ENCODE measurements around the gene CDX2.

CDX2 gene

DNA sequence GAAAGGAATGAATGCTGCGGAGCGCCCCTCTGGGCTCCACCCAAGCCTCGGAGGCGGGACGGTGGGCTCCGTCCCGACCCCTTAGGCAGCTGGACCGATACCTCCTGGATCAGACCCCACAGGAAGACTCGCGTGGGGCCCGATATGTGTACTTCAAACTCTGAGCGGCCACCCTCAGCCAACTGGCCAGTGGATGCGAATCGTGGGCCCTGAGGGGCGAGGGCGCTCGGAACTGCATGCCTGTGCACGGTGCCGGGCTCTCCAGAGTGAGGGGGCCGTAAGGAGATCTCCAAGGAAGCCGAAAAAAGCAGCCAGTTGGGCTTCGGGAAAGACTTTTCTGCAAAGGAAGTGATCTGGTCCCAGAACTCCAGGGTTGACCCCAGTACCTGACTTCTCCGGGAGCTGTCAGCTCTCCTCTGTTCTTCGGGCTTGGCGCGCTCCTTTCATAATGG lies 40.7 kb downstream of the CDX2 start:
- no peak for DNase-seq

DNA sequence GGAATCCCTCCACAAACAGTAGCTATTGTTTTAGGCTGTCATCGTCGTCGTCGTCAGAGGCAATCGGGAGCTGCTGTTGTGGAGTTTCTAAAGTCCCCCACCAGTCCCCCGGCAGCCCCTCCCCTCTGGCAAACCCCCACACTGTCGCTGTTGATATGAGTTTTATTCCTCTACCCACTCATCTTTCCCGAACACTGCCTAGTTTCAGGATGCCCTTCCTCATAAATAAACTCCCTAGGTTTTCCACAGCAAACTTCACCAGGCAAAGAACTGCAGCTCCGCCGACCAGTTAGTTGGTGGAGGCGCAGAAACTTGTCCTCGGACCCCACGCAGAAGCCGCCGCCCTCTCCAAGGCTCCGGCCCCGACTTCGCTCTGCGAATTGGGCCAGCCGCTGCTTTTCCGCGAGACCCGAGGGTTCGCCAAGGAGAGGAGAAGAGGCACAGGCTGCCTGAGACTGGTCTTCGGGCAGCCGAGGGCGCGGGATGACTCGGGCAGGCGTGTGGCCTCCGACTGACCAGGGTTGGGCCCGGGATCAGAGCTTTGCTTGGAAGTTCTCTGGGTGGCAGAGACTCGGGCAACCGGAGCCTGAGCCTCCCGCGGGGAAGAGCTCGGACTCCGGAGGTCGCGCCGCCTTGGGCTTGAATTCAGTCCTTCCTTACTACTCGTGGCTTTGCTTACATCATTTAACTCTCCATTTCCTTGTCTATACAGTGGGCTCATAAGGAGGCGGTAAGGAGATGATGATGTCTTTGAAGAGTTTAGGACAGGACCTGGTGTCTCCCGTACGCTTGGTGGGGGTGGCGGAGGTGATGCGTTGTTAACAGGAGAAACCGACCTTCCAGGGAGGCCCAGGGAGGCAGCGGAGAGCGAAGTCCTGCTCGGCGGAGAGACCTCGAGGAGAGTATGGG lies 41.4 kb downstream of the CDX2 start:
- DNase-seq, result no peak

DNA sequence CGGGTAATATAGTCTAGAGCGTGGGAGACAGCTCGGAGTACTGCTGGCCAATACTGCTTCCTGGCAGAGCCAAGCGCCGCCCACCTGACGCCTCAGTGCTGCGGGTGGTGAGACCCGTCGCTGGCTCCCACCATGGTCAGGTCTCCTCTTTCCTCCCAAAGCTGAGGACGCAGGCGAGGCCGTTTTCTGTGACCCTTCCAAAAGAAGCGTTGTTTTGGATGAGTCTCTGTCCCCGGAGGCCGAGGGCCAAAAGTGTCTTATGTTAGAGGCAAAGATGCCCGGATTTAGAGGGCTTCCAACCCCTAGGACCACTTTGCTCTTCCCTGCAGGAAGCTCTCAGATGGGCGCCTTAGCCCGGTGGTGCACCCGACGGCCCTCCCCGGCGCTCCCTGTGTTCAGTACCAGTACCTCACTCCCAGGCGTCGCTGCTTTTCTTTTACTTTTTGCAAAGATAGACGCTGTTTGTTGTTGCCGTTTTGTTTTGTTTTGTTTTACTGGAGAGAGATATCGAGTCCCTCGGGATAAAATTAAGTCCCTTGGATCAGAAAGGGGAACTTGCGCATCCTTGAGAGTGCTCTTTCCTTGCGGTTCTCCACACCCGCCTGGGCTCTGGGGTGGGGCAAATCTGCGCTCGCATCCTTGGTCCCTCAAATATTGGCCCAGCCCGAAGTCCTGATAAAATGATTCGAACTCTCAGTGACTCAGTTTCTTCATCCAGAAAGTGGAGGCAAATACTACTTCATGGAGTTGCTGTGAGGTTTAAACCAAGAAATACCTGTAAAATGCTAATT lies 42.3 kb downstream of the CDX2 start:
- no peak for DNase-seq

DNA sequence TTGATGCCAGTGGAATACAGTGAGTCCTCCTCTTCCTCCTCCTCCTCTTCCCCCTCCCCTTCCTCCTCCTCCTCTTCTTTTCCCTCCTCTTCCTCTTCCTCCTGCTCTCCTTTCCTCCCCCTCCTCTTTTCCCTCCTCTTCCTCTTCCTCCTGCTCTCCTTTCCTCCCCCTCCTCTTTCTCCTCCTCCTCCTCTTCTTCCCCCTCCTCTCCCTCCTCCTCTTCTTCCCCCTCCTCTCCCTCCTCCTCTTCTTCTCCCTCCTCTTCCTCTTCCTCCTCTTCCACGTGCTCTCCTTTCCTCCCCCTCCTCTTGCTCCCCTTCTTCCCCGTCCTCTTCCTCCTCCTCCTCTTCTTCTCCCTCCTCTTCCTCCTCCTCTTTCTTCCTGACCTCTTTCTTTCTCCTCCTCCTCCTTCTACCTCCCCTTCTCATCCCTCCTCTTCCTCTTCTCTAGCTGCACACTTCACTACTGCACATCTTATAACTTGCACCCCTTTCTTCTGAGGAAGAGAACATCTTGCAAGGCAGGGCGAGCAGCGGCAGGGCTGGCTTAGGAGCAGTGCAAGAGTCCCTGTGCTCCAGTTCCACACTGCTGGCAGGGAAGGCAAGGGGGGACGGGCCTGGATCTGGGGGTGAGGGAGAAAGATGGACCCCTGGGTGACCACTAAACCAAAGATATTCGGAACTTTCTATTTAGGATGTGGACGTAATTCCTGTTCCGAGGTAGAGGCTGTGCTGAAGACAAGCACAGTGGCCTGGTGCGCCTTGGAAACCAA lies 43.7 kb downstream of the CDX2 start:
- no peak for DNase-seq

DNA sequence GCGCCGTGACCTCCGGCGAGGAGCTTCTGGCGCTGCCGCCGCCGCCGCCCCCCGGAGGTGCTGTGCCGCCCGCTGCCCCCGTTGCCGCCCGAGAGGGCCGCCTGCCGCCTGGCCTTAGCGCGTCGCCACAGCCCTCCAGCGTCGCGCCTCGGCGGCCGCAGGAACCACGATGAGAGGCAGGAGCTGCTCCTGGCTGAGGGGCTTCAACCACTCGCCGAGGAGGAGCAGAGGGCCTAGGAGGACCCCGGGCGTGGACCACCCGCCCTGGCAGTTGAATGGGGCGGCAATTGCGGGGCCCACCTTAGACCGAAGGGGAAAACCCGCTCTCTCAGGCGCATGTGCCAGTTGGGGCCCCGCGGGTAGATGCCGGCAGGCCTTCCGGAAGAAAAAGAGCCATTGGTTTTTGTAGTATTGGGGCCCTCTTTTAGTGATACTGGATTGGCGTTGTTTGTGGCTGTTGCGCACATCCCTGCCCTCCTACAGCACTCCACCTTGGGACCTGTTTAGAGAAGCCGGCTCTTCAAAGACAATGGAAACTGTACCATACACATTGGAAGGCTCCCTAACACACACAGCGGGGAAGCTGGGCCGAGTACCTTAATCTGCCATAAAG lies 44.5 kb downstream of the CDX2 start:
- no peak for DNase-seq

DNA sequence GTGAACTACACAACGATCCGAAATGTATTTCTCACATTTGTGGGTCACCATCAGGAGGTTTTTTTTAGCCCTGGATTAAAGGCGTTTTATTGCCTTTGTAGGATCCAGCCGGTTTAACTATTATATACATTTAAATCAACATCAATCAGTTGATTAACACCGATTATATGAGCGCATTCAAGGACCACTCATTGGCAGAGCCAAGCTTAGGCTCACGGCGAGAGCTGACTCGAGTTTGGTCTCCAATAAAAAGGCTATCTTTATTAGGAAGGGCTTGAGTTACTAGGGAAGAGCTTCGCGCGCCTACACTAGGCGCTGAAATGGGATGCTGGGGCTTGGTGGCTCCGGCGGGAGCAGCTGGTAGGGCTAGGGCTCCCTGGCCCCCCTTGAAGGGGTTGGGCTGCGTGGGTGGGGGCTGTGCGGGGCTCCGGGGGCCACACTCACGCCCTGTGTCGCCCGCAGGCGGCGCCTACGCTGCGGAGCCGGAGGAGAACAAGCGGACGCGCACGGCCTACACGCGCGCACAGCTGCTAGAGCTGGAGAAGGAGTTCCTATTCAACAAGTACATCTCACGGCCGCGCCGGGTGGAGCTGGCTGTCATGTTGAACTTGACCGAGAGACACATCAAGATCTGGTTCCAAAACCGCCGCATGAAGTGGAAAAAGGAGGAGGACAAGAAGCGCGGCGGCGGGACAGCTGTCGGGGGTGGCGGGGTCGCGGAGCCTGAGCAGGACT lies 45.2 kb downstream of the CDX2 start:
- no peak for DNase-seq

DNA sequence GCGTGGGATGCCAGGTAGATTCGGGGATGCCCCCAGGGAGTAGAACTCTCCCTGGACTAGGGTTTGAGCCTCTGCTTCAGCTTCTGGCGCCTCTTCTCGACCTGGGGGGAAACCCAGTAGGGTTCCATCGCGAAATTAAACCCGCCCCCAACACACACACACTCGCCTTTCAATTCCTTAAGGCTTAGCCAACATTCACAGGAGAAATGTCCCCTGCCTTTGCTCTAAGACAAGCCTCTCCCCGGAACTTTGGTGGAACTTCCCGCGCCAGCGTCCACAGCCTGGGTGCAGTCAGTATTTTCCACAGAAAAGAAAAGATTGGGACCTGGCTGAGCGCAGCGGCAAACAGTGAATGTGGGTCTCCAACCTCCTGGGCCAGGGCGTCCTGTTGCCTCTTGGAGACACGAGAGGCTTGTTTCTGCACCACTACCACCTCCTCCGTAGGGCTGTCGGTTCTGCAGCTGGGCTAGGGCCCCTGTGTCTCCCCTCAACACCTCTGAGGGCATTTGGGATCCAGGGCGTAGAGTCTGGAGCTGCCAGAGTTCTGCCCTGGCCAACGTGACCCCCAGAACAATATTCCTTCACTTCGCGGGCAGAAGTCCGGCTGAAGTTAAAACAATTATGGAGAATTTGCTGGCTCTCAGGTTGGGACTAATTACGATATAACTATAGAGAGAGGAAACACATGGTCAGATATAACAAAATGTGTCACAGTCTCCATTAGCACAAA lies 46.1 kb downstream of the CDX2 start:
- no peak for DNase-seq

DNA sequence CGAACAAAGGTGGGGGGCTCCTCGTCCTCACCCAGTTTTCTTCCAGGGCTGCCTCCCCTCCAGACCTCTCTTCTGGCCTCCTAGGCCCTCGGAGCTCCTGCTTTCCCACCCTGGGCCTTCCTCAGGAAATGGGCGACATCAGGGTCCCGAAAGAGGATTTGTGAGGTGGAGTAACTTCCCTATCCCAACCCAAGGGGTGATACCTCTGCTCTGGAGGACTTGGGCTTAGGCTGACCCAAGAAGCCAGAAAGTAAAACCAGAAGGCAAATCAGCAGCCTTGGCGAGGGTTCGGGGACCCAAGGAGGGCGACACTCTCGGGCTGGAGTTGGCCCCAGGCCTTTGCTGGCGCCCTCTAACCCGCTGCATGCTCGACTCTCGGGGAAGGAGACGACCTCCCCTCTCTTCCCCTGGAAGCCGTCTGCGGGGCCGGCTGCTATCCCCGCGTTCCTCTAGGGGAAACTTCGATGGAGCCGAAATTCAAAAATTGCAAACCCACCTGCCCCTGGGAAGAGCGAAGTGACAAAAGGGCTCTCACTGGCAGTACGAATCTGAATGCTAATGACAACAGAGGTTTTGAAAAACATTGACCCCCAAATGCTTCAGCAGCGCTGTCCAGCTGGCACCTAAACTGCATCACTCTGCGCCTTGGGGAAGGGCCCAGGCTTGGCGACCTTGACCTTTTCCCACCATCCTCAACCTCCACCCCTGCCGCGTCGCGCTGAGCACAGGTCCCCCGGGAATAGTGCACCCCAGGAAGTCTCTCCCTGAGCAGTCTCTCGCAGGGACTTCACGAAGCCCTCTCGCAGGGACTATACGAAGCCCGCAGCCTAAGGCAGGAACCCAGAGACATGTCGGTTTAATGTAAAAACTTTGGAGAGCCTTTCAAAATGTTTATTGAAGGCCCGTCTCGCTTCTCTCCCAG lies 46.9 kb downstream of the CDX2 start:
- no peak for DNase-seq

DNA sequence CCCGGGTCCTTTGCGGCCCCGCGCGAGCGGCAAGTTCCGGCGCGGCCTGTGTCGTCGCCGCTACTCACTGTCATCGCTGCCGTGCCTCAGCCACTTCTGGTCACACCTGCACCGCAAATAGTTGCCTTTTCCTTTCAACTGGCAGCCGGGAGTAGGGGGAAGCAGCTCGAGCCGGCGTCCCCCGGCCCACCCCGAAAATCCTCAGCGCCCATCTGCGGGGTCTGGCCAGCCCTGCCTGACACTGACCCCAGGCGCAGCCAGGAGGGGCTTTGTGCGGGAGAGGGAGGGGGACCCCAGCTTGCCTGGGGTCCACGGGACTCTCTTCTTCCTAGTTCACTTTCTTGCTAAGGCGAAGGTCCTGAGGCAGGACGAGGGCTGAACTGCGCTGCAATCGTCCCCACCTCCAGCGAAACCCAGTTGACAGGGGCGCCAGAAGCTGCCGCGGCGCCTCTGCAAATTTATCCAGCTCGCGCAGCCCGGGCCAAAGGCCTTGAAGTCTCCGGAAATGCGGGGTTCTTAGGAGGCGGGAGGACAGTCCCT lies 47.6 kb downstream of the CDX2 start:
- no peak for DNase-seq

DNA sequence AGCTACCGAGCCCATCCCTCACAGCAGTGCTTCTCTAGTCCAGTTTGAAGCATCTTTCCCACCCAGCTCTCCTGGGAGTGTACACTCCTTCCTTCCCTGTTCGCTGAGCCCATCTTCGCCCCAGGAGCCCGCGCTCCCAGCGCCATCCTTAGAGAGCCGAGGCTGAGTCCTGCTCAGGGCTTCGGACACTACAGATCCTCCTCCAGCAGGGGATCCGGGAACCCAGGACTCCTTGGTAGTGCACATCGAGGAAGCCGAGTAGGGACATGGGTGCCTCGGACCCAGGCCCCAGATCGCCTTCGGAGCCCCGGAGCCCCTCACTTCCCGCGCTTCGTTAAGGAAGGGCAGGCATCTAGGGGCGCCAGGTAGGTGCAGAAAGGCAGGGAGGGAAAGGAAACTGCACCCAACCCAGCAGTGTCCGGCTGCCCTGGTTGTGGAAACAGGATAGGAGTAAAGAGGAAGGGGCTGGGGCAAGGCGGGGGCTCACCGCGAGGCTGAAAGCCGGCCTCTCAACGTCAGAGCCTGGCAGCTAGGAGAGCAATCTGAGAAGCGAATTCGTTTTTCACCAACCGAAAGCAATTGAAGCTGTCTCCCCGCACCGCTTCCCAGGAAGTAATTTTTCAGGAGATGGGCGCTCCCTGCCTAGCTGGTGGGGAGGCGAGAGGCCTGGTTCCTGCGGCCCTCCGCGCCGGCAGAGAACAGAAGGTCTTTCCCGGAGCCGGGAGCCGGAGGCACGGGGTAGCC lies 48.3 kb downstream of the CDX2 start:
- no peak for DNase-seq

DNA sequence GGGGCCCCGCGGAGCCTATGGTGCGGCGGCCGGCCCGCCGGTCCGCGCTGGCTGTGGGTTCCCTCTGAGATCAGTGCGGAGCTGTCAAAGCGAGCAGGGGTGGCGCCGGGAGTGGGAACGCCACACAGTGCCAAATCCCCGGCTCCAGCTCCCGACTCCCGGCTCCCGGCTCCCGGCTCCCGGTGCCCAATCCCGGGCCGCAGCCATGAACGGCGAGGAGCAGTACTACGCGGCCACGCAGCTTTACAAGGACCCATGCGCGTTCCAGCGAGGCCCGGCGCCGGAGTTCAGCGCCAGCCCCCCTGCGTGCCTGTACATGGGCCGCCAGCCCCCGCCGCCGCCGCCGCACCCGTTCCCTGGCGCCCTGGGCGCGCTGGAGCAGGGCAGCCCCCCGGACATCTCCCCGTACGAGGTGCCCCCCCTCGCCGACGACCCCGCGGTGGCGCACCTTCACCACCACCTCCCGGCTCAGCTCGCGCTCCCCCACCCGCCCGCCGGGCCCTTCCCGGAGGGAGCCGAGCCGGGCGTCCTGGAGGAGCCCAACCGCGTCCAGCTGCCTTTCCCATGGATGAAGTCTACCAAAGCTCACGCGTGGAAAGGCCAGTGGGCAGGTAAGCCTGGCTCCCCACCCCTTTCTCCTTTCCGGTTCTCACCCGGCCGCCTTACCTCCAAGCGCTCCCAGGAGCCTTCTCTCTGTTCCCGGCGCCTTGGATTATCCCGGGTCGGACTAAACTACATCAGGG lies 49.0 kb downstream of the CDX2 start, which contains the start of gene PDX1:
TSS of gene PDX1 (plus strand) at position 67 of the 743 bp plus-strand sequence. CDS start at position 206, 139 bp downstream.
- no peak for DNase-seq

DNA sequence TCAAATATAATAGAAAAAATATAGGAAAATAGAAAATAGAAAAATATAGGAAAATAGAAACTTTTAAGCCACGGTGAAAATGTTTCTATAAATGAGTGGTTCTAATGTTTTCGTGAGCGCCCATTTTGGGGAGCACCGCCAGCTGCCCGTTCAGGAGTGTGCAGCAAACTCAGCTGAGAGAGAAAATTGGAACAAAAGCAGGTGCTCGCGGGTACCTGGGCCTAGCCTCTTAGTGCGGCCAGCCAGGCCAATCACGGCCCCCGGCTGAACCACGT lies 49.5 kb downstream of the CDX2 start:
- no peak for DNase-seq

DNA sequence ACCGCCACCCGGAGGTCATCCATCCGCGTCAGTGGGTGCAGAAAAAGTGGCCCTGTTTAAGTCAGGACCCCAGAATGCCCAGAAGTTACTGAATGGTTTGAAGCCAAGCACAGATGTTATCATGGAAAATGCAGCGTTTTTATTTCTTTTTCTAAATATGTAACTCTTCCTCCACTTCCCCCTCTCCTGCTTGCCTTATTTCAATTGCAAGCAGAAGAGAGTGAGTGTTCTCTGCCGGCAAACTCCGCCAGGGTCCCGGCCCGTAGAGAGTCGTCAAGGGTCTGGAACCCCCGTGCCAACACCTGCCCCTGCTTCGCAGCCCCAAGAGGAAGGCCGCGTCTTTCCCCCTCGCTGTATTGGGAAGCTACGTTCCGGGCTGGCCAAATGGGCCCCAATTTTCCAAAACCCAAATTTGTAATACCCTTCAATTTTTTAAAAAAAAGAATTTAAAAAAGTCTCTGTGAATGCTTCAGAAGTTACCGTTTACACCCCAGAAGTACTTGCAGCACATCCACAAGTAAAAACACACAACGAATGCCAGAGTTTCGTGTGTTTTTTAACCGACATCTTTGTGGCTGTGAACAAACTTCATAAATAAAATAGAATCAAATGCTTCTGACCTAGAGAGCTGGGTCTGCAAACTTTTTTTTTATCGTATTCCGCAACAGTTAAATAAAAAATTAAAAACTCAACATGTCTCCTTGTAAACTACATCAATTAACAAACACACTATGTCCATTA lies 50.0 kb downstream of the CDX2 start:
- no peak for DNase-seq

DNA sequence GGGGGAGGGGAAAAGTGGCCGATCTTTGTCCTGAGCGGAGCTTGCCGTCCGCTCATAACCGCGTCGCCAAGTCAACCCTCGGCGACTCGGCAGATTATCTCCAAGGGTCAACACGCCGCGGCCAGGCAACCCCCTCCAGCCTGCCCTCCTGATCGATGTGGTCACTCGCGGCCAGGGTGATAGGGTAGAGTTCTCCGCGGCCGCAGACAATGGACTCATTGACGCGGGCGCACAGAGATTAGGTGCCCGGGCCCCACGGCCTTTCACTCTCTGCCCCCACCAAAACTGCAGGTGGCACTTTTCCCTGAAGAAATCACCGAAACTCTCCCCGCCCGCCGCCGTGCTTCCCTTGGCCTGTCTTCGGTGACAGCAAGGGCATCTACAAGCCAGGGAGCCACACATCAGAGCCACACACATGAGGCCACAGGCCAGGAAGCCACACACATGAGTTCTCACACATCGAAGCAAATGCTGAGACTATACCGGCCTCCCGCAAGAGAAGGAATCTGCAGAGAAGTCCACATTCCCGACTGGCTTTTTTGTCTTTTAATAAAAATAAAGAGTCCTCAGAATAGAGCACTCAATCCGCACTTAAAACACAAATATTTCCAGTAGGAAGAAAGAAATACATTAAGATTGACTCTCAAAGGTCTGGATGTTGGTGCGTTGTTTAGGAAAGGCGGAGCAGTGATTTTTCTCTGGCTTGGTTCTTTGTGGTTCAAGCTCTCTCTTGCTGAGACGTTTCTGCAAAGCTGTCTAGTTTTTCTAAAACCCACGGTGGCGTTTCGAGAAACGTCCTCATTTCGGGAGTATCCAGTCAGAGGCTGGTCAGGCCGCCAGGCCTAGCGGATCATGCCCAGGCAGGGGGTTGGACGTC lies 50.8 kb downstream of the CDX2 start:
- DNase-seq, result no peak

DNA sequence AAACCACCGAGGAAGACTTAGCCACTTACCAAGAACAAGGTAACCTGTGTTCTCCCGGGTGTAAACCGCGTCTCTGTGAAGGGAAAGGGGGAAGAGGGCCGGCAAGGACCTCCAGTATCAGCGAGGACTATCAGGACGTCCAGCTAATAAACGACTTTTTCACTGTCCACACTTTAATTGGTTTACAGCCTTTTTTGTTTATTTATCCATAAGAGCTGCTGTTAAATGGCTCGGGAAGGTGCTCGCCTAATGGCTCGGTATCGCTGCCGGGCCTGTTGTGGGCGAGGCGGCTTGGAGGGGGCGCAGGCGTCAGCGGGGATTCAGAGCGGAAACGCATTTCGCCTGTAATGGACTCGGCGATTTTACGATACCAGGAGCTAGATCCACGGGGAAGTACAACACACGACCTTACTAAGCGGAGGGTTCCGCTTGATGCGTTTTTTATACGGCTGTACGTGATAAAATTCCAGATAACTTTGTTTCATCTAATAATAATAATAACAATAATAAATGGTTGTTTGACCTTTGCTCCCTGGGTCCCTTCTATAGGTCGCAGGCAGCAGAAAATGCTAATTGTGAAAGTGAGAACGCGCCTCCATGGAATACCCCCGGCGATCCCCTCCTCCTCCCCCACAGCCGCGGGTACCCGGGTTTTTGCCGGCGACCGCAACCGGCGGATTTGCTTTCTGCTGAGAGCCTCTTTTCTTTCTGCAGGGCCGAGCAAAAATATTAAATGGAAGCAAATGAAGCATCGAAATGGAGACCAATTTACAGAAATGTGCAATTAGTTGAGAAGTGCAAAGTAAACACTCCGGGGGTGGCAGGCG lies 51.8 kb downstream of the CDX2 start:
- DNase-seq, result no peak

All from activated CD4-positive, CD25-positive, alpha-beta regulatory T cell (primary cell).